Measurements from ENCODE around the gene DERA. TPM values are rescaled to one million over a fixed set of nuclear protein-coding genes. Genes with fewer than 3 reads are reported as not detected.

Gene DERA
- total RNA-seq, 5 donors from 2014 or later (not counting 1 experiment from before 2014, with no cell fraction given) = 11.0 to 13.4 (median 11.6) TPM

- H3K27ac ChIP-seq (ENCODE audit: low read length) = no peak overlapping the region
- H3K4me1 ChIP-seq (ENCODE audit: control insufficient read depth in 1 of 2, extremely low read depth in 1 of 2, insufficient read depth in 2 of 2, low read length in 2 of 2) = no peaks in the 10 kb centered on the region
- H3K27me3 Mint-ChIP-seq = no peaks in the 10 kb centered on the region
- ATAC-seq (replicated peaks in 1 of 4) (no peak), DNase-seq (no peak)
- H3K9me3 Mint-ChIP-seq = peaks cover 13 to 26% (median 14%) of the 10 kb centered on the region in 3 donors
- no CpG with 5 or more reads among the region's 2 CpGs for WGBS (ENCODE audit: insufficient coverage)
- peaks cover 71% of the 10 kb centered on the region for H3K36me3 Mint-ChIP-seq
- H3K4me3 Mint-ChIP-seq = no peak overlapping the region
- no peaks in the 10 kb centered on the region for H3K4me1 Mint-ChIP-seq
- CTCF ChIA-PET = no interaction called here
- POLR2A ChIA-PET = no interaction called here
- no peak overlapping the region for H3K27ac Mint-ChIP-seq
- H3K27me3 ChIP-seq (replicated peaks in 1 of 2; ENCODE audit: control insufficient read depth in 2 of 2, extremely low read depth in 1 of 2, insufficient read depth in 2 of 2, low read length in 1 of 2) = no peaks in the 10 kb centered on the region
- H3K9me3 ChIP-seq = no peaks in the 10 kb centered on the region
- H3K4me3 ChIP-seq (ENCODE audit: control insufficient read depth in 1 of 2, extremely low read depth in 1 of 2, low read length in 1 of 2) = no peak overlapping the region
- peaks cover 0 to 6% of the 10 kb centered on the region in 2 donors for H3K36me3 ChIP-seq (ENCODE audit: control insufficient read depth in 2 of 2, extremely low read depth in 1 of 2, insufficient read depth in 1 of 2, low read length in 1 of 2)
Measured at GRCh38 chr12:16021676-16022075, 110.5 kb downstream of the DERA start.

- H3K36me3 Mint-ChIP-seq = peaks cover 52% of the 10 kb centered on the region
- WGBS (ENCODE audit: insufficient coverage) = no CpG with 5 or more reads among the region's 2 CpGs
- Histone ChIP-seq H3K27ac (ENCODE audit: low read length) (no peak overlapping the region), H3K27me3 (replicated peaks in 1 of 2; ENCODE audit: control insufficient read depth in 2 of 2, extremely low read depth in 1 of 2, insufficient read depth in 2 of 2, low read length in 1 of 2) (no peaks in the 10 kb centered on the region), H3K4me3 (ENCODE audit: control insufficient read depth in 1 of 2, extremely low read depth in 1 of 2, low read length in 1 of 2) (no peak overlapping the region), H3K9me3 (no peaks in the 10 kb centered on the region), H3K36me3 (ENCODE audit: control insufficient read depth in 2 of 2, extremely low read depth in 1 of 2, insufficient read depth in 1 of 2, low read length in 1 of 2) (peaks cover 0 to 3% of the 10 kb centered on the region in 2 donors), H3K4me1 (ENCODE audit: control insufficient read depth in 1 of 2, extremely low read depth in 1 of 2, insufficient read depth in 2 of 2, low read length in 2 of 2) (no peaks in the 10 kb centered on the region)
- no peak overlapping the region for H3K4me3 Mint-ChIP-seq
- H3K4me1 Mint-ChIP-seq = no peaks in the 10 kb centered on the region
- no peaks in the 10 kb centered on the region for H3K27me3 Mint-ChIP-seq
- ATAC-seq (replicated peaks in 1 of 4) (no peak), DNase-seq (no peak)
- POLR2A ChIA-PET = no interaction called here
- peaks cover 0 to 5% (median 5%) of the 10 kb centered on the region in 3 donors for H3K9me3 Mint-ChIP-seq
- CTCF ChIA-PET = no interaction called here
- no peak overlapping the region for H3K27ac Mint-ChIP-seq
Measured at GRCh38 chr12:16027002-16027401, 115.9 kb downstream of the DERA start.

GRCh38 chr12:16030744-16031143 lies 119.6 kb downstream of the DERA start:
- CTCF ChIA-PET = no interaction called here
- Mint-ChIP-seq H3K27me3 (no peaks in the 10 kb centered on the region), H3K27ac (no peak overlapping the region), H3K4me3 (no peak overlapping the region), H3K4me1 (no peaks in the 10 kb centered on the region), H3K36me3 (peaks cover 54% of the 10 kb centered on the region), H3K9me3 (no peaks in the 10 kb centered on the region)
- 100% methylated on average over 2 of the region's 2 CpGs for WGBS (ENCODE audit: insufficient coverage)
- H3K4me3 ChIP-seq (ENCODE audit: control insufficient read depth in 1 of 2, extremely low read depth in 1 of 2, low read length in 1 of 2) = no peak overlapping the region
- no peaks in the 10 kb centered on the region for H3K9me3 ChIP-seq
- no peaks in the 10 kb centered on the region for H3K4me1 ChIP-seq (ENCODE audit: control insufficient read depth in 1 of 2, extremely low read depth in 1 of 2, insufficient read depth in 2 of 2, low read length in 2 of 2)
- ATAC-seq (replicated peaks in 1 of 4) (no peak), DNase-seq (no peak)
- peaks cover 0 to 6% of the 10 kb centered on the region in 2 donors for H3K36me3 ChIP-seq (ENCODE audit: control insufficient read depth in 2 of 2, extremely low read depth in 1 of 2, insufficient read depth in 1 of 2, low read length in 1 of 2)
- H3K27ac ChIP-seq (ENCODE audit: low read length) = no peak overlapping the region
- no peaks in the 10 kb centered on the region for H3K27me3 ChIP-seq (replicated peaks in 1 of 2; ENCODE audit: control insufficient read depth in 2 of 2, extremely low read depth in 1 of 2, insufficient read depth in 2 of 2, low read length in 1 of 2)
- POLR2A ChIA-PET = no interaction called here

- H3K27me3 Mint-ChIP-seq = no peaks in the 10 kb centered on the region
- Histone ChIP-seq H3K27me3 (replicated peaks in 1 of 2; ENCODE audit: control insufficient read depth in 2 of 2, extremely low read depth in 1 of 2, insufficient read depth in 2 of 2, low read length in 1 of 2) (no peaks in the 10 kb centered on the region), H3K9me3 (no peaks in the 10 kb centered on the region), H3K36me3 (ENCODE audit: control insufficient read depth in 2 of 2, extremely low read depth in 1 of 2, insufficient read depth in 1 of 2, low read length in 1 of 2) (peaks cover 0 to 6% of the 10 kb centered on the region in 2 donors), H3K4me3 (ENCODE audit: control insufficient read depth in 1 of 2, extremely low read depth in 1 of 2, low read length in 1 of 2) (no peak overlapping the region), H3K27ac (ENCODE audit: low read length) (no peak overlapping the region), H3K4me1 (ENCODE audit: control insufficient read depth in 1 of 2, extremely low read depth in 1 of 2, insufficient read depth in 2 of 2, low read length in 2 of 2) (no peaks in the 10 kb centered on the region)
- DNase-seq (no peak), ATAC-seq (replicated peaks in 1 of 4) (no peak)
- H3K4me1 Mint-ChIP-seq = no peaks in the 10 kb centered on the region
- ChIA-PET POLR2A (no interaction called here), CTCF (interaction anchor here in 1 of 2 donors (0.6 kb wide), 1 partner anchor 692 kb away, joined by 3 read pairs; no protein-coding TSS in a partner anchor)
- no peaks in the 10 kb centered on the region for H3K9me3 Mint-ChIP-seq
- no peak overlapping the region for H3K4me3 Mint-ChIP-seq
- H3K27ac Mint-ChIP-seq = no peak overlapping the region
- H3K36me3 Mint-ChIP-seq = peaks cover 64% of the 10 kb centered on the region
- WGBS (ENCODE audit: insufficient coverage) = no CpG with 5 or more reads among the region's 5 CpGs
Measured at GRCh38 chr12:16034136-16034817, 123.1 kb downstream of the DERA start.

- Histone ChIP-seq H3K4me3 (ENCODE audit: control insufficient read depth in 1 of 2, extremely low read depth in 1 of 2, low read length in 1 of 2) (no peak overlapping the region), H3K27me3 (replicated peaks in 1 of 2; ENCODE audit: control insufficient read depth in 2 of 2, extremely low read depth in 1 of 2, insufficient read depth in 2 of 2, low read length in 1 of 2) (no peaks in the 10 kb centered on the region), H3K9me3 (no peaks in the 10 kb centered on the region), H3K27ac (ENCODE audit: low read length) (no peak overlapping the region), H3K4me1 (ENCODE audit: control insufficient read depth in 1 of 2, extremely low read depth in 1 of 2, insufficient read depth in 2 of 2, low read length in 2 of 2) (no peaks in the 10 kb centered on the region), H3K36me3 (ENCODE audit: control insufficient read depth in 2 of 2, extremely low read depth in 1 of 2, insufficient read depth in 1 of 2, low read length in 1 of 2) (peaks cover 0 to 4% of the 10 kb centered on the region in 2 donors)
- Mint-ChIP-seq H3K4me3 (no peak overlapping the region), H3K27ac (no peak overlapping the region), H3K27me3 (no peaks in the 10 kb centered on the region), H3K4me1 (no peaks in the 10 kb centered on the region), H3K9me3 (peaks cover 0 to 9% (median 0%) of the 10 kb centered on the region in 3 donors), H3K36me3 (peaks cover 67% of the 10 kb centered on the region)
- POLR2A ChIA-PET = no interaction called here
- DNase-seq (no peak), ATAC-seq (replicated peaks in 1 of 4) (no peak)
- WGBS (ENCODE audit: insufficient coverage) = 100% methylated on average over 1 of the region's 3 CpGs
- CTCF ChIA-PET = no interaction called here
Measured at GRCh38 chr12:16036073-16036472, 124.9 kb downstream of the DERA start.

- Histone ChIP-seq H3K9me3 (peaks cover 4% of the 10 kb centered on the region), H3K4me1 (ENCODE audit: control insufficient read depth in 1 of 2, extremely low read depth in 1 of 2, insufficient read depth in 2 of 2, low read length in 2 of 2) (no peaks in the 10 kb centered on the region), H3K4me3 (ENCODE audit: control insufficient read depth in 1 of 2, extremely low read depth in 1 of 2, low read length in 1 of 2) (no peak overlapping the region), H3K36me3 (ENCODE audit: control insufficient read depth in 2 of 2, extremely low read depth in 1 of 2, insufficient read depth in 1 of 2, low read length in 1 of 2) (peaks cover 0 to 3% of the 10 kb centered on the region in 2 donors), H3K27me3 (replicated peaks in 1 of 2; ENCODE audit: control insufficient read depth in 2 of 2, extremely low read depth in 1 of 2, insufficient read depth in 2 of 2, low read length in 1 of 2) (no peaks in the 10 kb centered on the region), H3K27ac (ENCODE audit: low read length) (no peak overlapping the region)
- Mint-ChIP-seq H3K27ac (no peak overlapping the region), H3K4me1 (no peaks in the 10 kb centered on the region), H3K9me3 (peaks cover 5 to 19% (median 6%) of the 10 kb centered on the region in 3 donors), H3K27me3 (no peaks in the 10 kb centered on the region), H3K4me3 (no peak overlapping the region), H3K36me3 (peaks cover 62% of the 10 kb centered on the region)
- ChIA-PET CTCF (no interaction called here), POLR2A (no interaction called here)
- DNase-seq = no peak
- no peak for ATAC-seq (replicated peaks in 1 of 4)
- 88% methylated on average over 4 of the region's 6 CpGs for WGBS (ENCODE audit: insufficient coverage)
Measured at GRCh38 chr12:16037533-16037932, 126.4 kb downstream of the DERA start.

Data from T-cell (primary cell).